Prostate gland (tissue), 1 donor: Measurements from ENCODE around the gene KCNQ5.

ENCODE experiments used
- POLR2A ChIP-seq: fragments of 450-650 bp; IDR thresholded peaks from one replicate; pipeline ENCODE4 v1.6.1; 2016; ENCODE audit warnings: antibody characterized with exemption, mild to moderate bottlenecking
- POLR2AphosphoS5 ChIP-seq: sonication (generic); formaldehyde crosslinking; IDR thresholded peaks from one replicate; pipeline ENCODE4 v1.6.1; 2017; ENCODE audit warnings: antibody characterized with exemption

DNA sequence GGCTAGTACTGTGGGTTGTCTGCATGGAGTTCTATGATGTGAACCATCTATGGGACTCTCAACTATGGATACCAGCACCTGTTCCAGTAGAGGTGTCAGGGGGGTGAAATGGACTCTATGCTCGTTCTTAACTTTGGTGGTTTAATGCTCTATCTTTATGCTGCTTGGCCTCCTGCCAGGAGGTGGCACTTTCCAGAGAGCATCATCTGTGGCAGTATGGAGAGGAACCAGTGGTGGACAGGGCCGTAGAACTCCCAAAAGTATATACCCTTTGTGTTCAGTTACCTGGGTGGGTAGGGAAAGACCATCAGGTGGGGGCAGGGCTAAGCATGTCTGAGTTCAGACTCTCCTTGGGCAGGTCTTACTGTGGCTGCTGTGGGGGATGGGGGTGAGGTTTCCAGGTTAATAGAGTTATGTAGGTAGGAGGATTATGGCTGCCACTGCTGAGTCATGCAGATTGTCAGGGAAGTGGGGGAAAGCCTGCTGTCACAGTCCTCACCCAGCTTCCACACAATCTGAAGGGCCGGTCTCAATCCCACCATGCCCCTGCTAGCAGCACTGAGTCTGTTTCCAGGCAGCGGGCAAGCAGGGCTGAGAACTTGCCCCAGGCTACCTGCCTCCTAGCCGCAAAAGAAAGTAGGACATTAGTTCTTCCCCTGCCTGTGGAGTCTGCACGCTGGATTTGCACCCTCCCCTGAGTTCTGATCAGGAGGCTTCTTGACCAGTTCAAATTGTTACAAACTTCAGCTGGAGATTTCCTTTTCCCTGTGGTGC, 284.0 kb downstream of the KCNQ5 start:
- no peak for TF ChIP-seq POLR2A
- no peak for TF ChIP-seq POLR2AphosphoS5
